Mesothelial cell of epicardium (in vitro differentiated cells): ENCODE data around the gene PIGR. TPM values are rescaled to one million over a fixed set of nuclear protein-coding genes. Genes with fewer than 3 reads are reported as not detected.

Experiments used
- DNase-seq, 2 experiments: peaks; one replicate each; pipeline ENCODE4 v3.0.0; 2021; ENCODE audit warnings: low spot score in 2 of 2; ENCODE audit not compliant: unreplicated experiment in 2 of 2
- H3K27ac Mint-ChIP-seq: 2 replicates; pipeline ENCODE4 v1.8.0; 2021; ENCODE audit warnings: mixed read lengths
- H3K27me3 Mint-ChIP-seq: 2 replicates; pipeline ENCODE4 v1.8.0; 2021; ENCODE audit warnings: low read depth, mixed read lengths
- H3K36me3 Mint-ChIP-seq: 2 replicates; pipeline ENCODE4 v1.8.0; 2021; ENCODE audit warnings: mixed read lengths
- H3K4me1 Mint-ChIP-seq: 2 replicates; pipeline ENCODE4 v1.8.0; 2021; ENCODE audit warnings: mixed read lengths
- H3K4me3 Mint-ChIP-seq: 2 replicates; pipeline ENCODE4 v1.8.0; 2021; ENCODE audit warnings: mild to moderate bottlenecking, moderate library complexity, mixed read lengths
- H3K9me3 Mint-ChIP-seq: 2 replicates; pipeline ENCODE4 v1.8.0; 2021; ENCODE audit warnings: mixed read lengths
- CTCF ChIP-seq: fragments of 200-600 bp; sonication (generic); IDR thresholded peaks from one replicate; pipeline ENCODE4 v1.5.0; 2021; ENCODE audit warnings: antibody characterized with exemption; ENCODE audit not compliant: unreplicated experiment
- total RNA-seq: library from RNA; stranded (reverse); gene quantifications from 3 replicates; pipeline ENCODE4 v1.2.1, GENCODE V29; 2021

Gene PIGR
- total RNA-seq, 1 donor from 2014 or later: not detected

GRCh38 chr1:206982216-206982615 lies 36.0 kb upstream of the PIGR start:
- Mint-ChIP-seq H3K4me1 (peaks cover 4% of the 10 kb centered on the region), H3K27ac (no peak overlapping the region), H3K4me3 (no peak overlapping the region), H3K27me3 (peaks cover 65% of the 10 kb centered on the region), H3K9me3 (no peaks in the 10 kb centered on the region), H3K36me3 (no peaks in the 10 kb centered on the region)
- DNase-seq: peak in 1 of 2 experiments; percentile 47
- peak; percentile 22 for TF ChIP-seq CTCF

GRCh38 chr1:206979379-206980043 lies 33.2 kb upstream of the PIGR start:
- TF ChIP-seq CTCF: no peak
- peaks cover 46% of the 10 kb centered on the region for H3K27me3 Mint-ChIP-seq
- no peak overlapping the region for H3K4me3 Mint-ChIP-seq
- H3K27ac Mint-ChIP-seq: no peak overlapping the region
- H3K36me3 Mint-ChIP-seq: no peaks in the 10 kb centered on the region
- H3K4me1 Mint-ChIP-seq: peaks cover 4% of the 10 kb centered on the region
- no peak for DNase-seq
- no peaks in the 10 kb centered on the region for H3K9me3 Mint-ChIP-seq

- no peaks in the 10 kb centered on the region for H3K36me3 Mint-ChIP-seq
- H3K4me3 Mint-ChIP-seq: no peak overlapping the region
- peaks cover 4% of the 10 kb centered on the region for H3K4me1 Mint-ChIP-seq
- H3K9me3 Mint-ChIP-seq: no peaks in the 10 kb centered on the region
- no peak overlapping the region for H3K27ac Mint-ChIP-seq
- no peak for DNase-seq
- H3K27me3 Mint-ChIP-seq: peaks cover 47% of the 10 kb centered on the region
- no peak for TF ChIP-seq CTCF
These were observed 32.0 kb upstream of the PIGR start for GRCh38 chr1:206978259-206978658.

GRCh38 chr1:206975306-206975705 lies 29.0 kb upstream of the PIGR start:
- Mint-ChIP-seq H3K27me3 (peaks cover 49% of the 10 kb centered on the region), H3K27ac (no peak overlapping the region), H3K9me3 (no peaks in the 10 kb centered on the region), H3K4me3 (no peak overlapping the region), H3K4me1 (peaks cover 4% of the 10 kb centered on the region), H3K36me3 (no peaks in the 10 kb centered on the region)
- no peak for DNase-seq
- TF ChIP-seq CTCF: no peak

- DNase-seq: no peak
- H3K27ac Mint-ChIP-seq: no peak overlapping the region
- H3K27me3 Mint-ChIP-seq: peaks cover 58% of the 10 kb centered on the region
- no peaks in the 10 kb centered on the region for H3K9me3 Mint-ChIP-seq
- H3K4me1 Mint-ChIP-seq: peaks cover 4% of the 10 kb centered on the region
- no peak for TF ChIP-seq CTCF
- H3K4me3 Mint-ChIP-seq: no peak overlapping the region
- H3K36me3 Mint-ChIP-seq: no peaks in the 10 kb centered on the region
These were observed 27.9 kb upstream of the PIGR start for GRCh38 chr1:206974140-206974539.
